GM19455 (cell line): ENCODE results near the gene DNMT3B.
"Not testable (repeated sequence)": the region's sequence is repeated elsewhere in the genome, so short reads cannot be mapped to it uniquely, and the experiment has no call there.

ENCODE experiments used
- ATAC-seq: cut with Tn5 transposase; IDR thresholded peaks from one replicate; pipeline ENCODE4 v1.9.1; 2021; ENCODE audit not compliant: unreplicated experiment

The DNMT3B gene

DNA sequence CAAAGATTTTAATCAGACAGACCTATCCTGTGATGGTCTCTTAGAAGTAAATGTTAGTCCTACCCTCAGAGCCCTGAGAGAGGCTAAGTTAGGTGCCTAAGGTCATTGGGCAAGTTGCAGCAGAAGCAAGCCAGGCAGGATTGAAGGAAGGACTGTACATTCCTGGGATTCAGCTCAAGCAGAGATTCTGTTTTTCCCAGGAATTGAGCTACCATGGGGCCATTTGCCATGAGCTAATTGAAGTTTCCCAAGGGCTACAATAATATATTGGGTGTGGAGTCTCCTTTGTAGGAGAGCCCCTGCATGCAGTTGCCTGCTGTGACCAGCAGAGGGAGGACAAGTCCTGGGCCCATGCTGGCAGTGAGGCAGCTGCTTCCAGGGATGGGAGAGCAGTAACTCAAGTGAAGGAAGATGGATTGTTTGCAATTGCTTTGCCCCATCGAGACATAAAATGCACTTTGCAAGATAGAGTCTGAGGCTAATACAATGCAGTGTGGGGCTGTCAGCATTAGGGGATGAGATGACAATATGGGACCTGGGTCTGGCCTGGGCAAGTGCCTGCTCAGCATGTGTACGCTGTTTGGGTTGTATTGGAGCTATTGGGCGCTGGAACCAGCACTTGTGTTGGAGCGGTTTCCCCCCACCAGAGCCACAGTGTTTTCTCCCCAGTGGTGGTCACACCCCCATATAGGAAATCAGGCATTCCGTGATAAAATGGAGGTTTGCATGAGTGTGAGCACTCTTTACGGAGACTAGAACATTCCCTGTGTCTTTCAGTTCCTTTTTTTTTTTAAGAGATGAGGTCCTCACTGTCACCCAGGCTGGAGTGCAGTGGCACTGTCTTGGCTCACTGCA is 27.9 kb downstream of the DNMT3B start:
- no peak for ATAC-seq

DNA sequence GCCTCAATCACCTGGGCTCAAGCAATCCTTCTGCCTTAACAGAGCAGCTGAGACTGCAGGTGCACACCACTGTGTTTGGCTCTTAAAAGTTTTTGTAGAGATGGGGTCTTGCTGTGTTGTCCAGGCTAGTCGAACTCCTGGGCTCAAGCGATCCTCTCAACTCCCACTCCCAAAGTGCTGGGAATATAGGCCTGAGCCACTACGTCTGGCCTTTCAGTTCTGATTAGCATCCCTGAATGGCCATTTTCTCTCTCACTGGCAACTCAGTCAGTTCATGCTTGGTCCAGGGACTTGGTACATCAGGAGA is 28.5 kb downstream of the DNMT3B start:
- ATAC-seq, result no peak

- ATAC-seq, result no peak
Observed at GRCh38 chr20:32792316-32792715, 30.1 kb downstream of the DNMT3B start.

GRCh38 chr20:32792731-32793458 is 30.7 kb downstream of the DNMT3B start:
- ATAC-seq, result no peak

GRCh38 chr20:32796383-32796948 is 34.3 kb downstream of the DNMT3B start:
- no peak for ATAC-seq

DNA sequence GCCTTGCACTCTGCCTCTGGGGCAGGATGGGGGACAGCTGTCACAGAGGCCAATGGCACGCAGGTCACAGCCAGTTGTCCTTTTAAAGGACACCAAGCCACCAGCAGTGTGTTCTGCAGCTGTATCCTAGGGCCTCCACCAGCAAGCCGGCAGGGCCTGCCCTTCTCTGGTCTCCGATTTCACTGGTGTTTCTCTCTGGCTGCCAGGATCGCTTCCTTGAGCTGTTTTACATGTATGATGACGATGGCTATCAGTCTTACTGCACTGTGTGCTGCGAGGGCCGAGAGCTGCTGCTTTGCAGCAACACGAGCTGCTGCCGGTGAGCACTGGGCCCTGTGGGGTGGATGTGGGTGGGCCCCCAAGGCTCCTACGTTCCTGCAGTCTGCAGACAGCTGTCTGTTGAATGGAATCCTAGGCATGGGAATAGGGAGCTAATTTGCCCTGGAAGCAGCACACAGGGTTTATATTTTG is 34.8 kb downstream of the DNMT3B start:
- ATAC-seq, result no peak

GRCh38 chr20:32797571-32797970 is 35.4 kb downstream of the DNMT3B start:
- ATAC-seq, result not testable (repeated sequence)

GRCh38 chr20:32798046-32798981 is 36.1 kb downstream of the DNMT3B start:
- ATAC-seq, result no peak

- no peak for ATAC-seq
Observed at GRCh38 chr20:32803092-32803491, 40.9 kb downstream of the DNMT3B start.

- ATAC-seq, result no peak
Observed at GRCh38 chr20:32804022-32804715, 42.0 kb downstream of the DNMT3B start.

DNA sequence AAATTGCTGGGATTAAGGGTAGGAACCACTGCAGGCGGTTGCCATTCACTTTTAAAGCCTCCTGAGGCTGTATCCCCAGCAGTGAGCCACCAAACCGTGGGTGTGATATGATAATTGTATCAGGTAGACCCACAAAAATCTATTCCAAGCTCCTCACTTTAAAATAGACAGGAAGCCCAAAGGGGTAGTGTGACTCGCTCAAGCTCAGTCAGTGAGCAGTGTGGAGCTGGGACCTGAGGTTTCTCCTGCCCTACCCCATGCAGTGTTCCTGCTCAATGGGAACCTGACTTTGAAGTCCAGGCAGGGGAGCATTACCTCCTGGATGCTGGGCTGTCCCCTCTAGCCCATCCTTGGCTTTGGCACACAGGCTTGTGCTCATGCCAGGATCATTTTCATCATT is 42.6 kb downstream of the DNMT3B start:
- no peak for ATAC-seq

DNA sequence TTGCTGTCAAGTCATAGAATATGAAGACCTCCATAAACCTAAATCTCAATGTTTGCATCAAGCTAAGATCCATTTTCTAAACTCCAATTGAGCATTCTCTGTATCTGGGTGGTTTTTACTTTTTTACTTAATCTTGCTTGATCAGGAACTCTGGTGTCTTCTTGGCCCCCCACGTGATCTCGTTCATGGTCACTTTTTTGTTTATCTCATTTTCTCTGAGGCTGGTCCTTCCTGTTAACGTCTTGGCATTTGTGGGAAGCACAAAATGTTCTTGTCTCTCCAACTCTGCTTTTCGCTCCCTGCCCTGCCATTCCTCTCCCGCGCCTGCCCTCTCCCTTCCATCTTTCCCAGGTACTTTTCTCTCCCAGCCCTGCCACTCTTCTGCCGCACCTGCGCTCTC is 43.5 kb downstream of the DNMT3B start:
- ATAC-seq, result no peak

DNA sequence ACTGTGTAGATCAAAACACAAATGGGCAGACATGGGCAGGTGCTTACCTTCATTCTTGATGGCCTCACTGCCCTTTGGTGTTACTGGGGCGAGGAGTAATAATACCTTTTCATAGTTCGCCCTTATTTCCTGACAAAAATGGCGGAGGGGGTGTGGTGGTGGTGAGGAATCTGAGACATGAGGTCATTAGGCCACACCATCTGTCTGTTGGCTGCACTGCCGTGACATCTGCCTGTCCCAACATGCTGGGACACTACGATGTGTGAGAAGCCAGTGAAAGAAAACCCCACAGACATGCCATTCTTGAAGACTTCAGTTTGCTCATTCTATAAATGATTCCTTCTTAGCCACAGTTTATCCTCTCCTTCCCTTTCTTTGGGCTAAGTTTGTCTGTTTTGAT is 44.2 kb downstream of the DNMT3B start:
- no peak for ATAC-seq

DNA sequence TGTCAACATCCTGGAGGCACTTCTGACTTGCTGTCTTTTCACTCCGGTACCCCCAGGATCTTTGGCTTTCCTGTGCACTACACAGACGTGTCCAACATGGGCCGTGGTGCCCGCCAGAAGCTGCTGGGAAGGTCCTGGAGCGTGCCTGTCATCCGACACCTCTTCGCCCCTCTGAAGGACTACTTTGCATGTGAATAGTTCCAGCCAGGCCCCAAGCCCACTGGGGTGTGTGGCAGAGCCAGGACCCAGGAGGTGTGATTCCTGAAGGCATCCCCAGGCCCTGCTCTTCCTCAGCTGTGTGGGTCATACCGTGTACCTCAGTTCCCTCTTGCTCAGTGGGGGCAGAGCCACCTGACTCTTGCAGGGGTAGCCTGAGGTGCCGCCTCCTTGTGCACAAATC is 45.5 kb downstream of the DNMT3B start:
- no peak for ATAC-seq

GRCh38 chr20:32808438-32808837 is 46.3 kb downstream of the DNMT3B start:
- ATAC-seq, result no peak

GRCh38 chr20:32809907-32810306 is 47.7 kb downstream of the DNMT3B start:
- ATAC-seq, result no peak

DNA sequence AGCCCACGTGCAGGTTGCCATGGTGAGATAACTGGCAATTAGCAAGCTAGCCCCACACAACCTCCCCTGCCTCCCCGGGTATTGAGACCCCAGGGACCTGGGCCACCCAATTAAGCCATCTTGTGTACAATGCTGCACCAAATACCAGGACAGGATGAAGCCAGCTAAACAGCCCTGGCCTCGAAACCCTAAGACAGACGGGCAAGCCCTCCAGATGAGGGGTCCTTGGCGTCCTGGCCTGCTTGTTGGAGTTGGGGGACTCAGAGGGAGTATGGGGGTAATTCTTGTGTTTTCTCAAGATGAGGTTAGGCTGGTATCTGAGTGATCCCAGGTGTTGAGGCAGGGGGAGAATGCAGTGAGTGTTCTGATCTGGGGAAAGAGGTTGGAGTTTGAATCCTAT is 48.8 kb downstream of the DNMT3B start:
- no peak for ATAC-seq

GRCh38 chr20:32811886-32812285 is 49.7 kb downstream of the DNMT3B start:
- ATAC-seq, result no peak

- ATAC-seq, result peak; percentile 57
Observed at GRCh38 chr20:32819992-32820697, 58.0 kb downstream of the DNMT3B start.
